Measurements from ENCODE around the gene TAC3. TPM values are rescaled to one million over a fixed set of nuclear protein-coding genes. Genes with fewer than 3 reads are reported as not detected.

The TAC3 gene
- total RNA-seq, 1 donor from 2014 or later, result not detected

GRCh38 chr12:57051011-57051410 is 34.7 kb upstream of the TAC3 start:
- Histone ChIP-seq H3K9me3 (no peaks in the 10 kb centered on the region), H3K27ac (no peak overlapping the region), H3K4me1 (peaks cover 9% of the 10 kb centered on the region), H3K4me3 (no peak overlapping the region), H3K27me3 (ENCODE audit: low read depth) (no peaks in the 10 kb centered on the region), H3K36me3 (no peaks in the 10 kb centered on the region)
- intact Hi-C loops (cut with DNase I), result no loop called here
- TF ChIP-seq CTCF (IDR thresholded peaks at IDR 0.05), result no peak
- DNase-seq (no peak), ATAC-seq (no peak)

- Histone ChIP-seq H3K9me3 (no peaks in the 10 kb centered on the region), H3K4me3 (no peak within 1 kb of the TSS), H3K27me3 (ENCODE audit: low read depth) (no peaks in the 10 kb centered on the region), H3K27ac (no peak within 1 kb of the TSS), H3K4me1 (peaks cover 9% of the 10 kb centered on the region), H3K36me3 (no peaks in the 10 kb centered on the region)
- intact Hi-C loops (cut with DNase I), result no loop called here
- ATAC-seq, result no peak
- DNase-seq, result no peak
- no peak for TF ChIP-seq CTCF (IDR thresholded peaks at IDR 0.05)
Measured at GRCh38 chr12:57049890-57050289, 33.6 kb upstream of the TAC3 start, which contains the start of gene MYO1A. MYO1A (minus strand) TSS chr12:57050129; CDS start chr12:57048323, 1,806 bp downstream.

GRCh38 chr12:57049119-57049446 is 32.8 kb upstream of the TAC3 start:
- intact Hi-C loops (cut with DNase I), result no loop called here
- no peaks in the 10 kb centered on the region for H3K27me3 ChIP-seq (ENCODE audit: low read depth)
- H3K9me3 ChIP-seq, result no peaks in the 10 kb centered on the region
- peaks cover 9% of the 10 kb centered on the region for H3K4me1 ChIP-seq
- TF ChIP-seq CTCF (IDR thresholded peaks at IDR 0.05), result no peak
- no peak overlapping the region for H3K27ac ChIP-seq
- H3K36me3 ChIP-seq, result no peaks in the 10 kb centered on the region
- ATAC-seq, result no peak
- H3K4me3 ChIP-seq, result no peak overlapping the region
- DNase-seq, result no peak

- intact Hi-C loops (cut with DNase I), result no loop called here
- H3K27me3 ChIP-seq (ENCODE audit: low read depth), result no peaks in the 10 kb centered on the region
- no peak for ATAC-seq
Measured at GRCh38 chr12:57048423-57049118, 32.2 kb upstream of the TAC3 start.

GRCh38 chr12:57047981-57048380 is 31.7 kb upstream of the TAC3 start:
- H3K4me3 ChIP-seq, result no peak overlapping the region
- no peaks in the 10 kb centered on the region for H3K27me3 ChIP-seq (ENCODE audit: low read depth)
- peaks cover 9% of the 10 kb centered on the region for H3K4me1 ChIP-seq
- H3K9me3 ChIP-seq, result no peaks in the 10 kb centered on the region
- no peak overlapping the region for H3K27ac ChIP-seq
- intact Hi-C loops (cut with DNase I), result no loop called here
- TF ChIP-seq CTCF (IDR thresholded peaks at IDR 0.05), result no peak
- DNase-seq (no peak), ATAC-seq (no peak)
- H3K36me3 ChIP-seq, result no peaks in the 10 kb centered on the region

More at GRCh38 chr12:57048423-57049118, 32.2 kb upstream of the TAC3 start:
- Histone ChIP-seq H3K36me3 (no peaks in the 10 kb centered on the region), H3K4me1 (peaks cover 9% of the 10 kb centered on the region), H3K27ac (no peak overlapping the region), H3K9me3 (no peaks in the 10 kb centered on the region), H3K4me3 (no peak overlapping the region)
- TF ChIP-seq CTCF (IDR thresholded peaks at IDR 0.05), result no peak
- no peak for DNase-seq

Data from lower lobe of right lung (tissue), 2 donors.